K562 (cell line): ENCODE results near the gene LTBP1. TPM values are rescaled to one million over a fixed set of nuclear protein-coding genes. Genes with fewer than 3 reads are reported as not detected.

Experiments
- ATAC-seq: fragments of 200-7000 bp; cut with Tn5 transposase; 3 replicates; pipeline ENCODE4 v1.9.1; 2020; ENCODE audit warnings: moderate library complexity
- BruUV-seq: library from RNA; stranded (reverse); fragments of 400-500 nt; replicated peaks from 2 replicates; lab custom pipeline; 2021; lab: Mats Ljungman, UMichigan
- CTCF ChIA-PET: fragments of 300-600 bp; formaldehyde crosslinking; extraction: SDS; loops from one replicate; lab custom pipeline; 2021; ENCODE audit warnings: low intra/inter-chr PET ratio; lab: Yijun Ruan, JAX
- POLR2A ChIA-PET: fragments of 300-600, 350-650 bp; sonication (Branson Sonifier 250); formaldehyde crosslinking; extraction: SDS; loops from one replicate; lab custom pipeline; 2021; ENCODE audit warnings: antibody characterized with exemption, inconsistent platforms; lab: Yijun Ruan, JAX
- DNase-seq, 4 experiments: peaks; one replicate each; pipeline versions ENCODE4 v3.0.0 to v3.0.0-alpha.2; 2011 to 2018; ENCODE audit warnings: low spot score in 3 of 4, mixed read lengths in 3 of 4; ENCODE audit errors: extremely low read depth in 1 of 4
- FAIRE-seq: peaks from 2 replicates; lab custom pipeline; 2011; peaks lifted over from hg19 to GRCh38; lab: Jason Lieb, UNC
- H2AFZ ChIP-seq: 2 replicates; pipeline ENCODE4 v1.6.0; 2011; ENCODE audit warnings: low read depth, low read length, control low read depth, inconsistent platforms
- H3K27ac ChIP-seq: fragments of 200-600 bp; 3 replicates; pipeline ENCODE4 v1.8.0; 2011; ENCODE audit warnings: low read depth, mild to moderate bottlenecking, control low read depth, inconsistent platforms, low read length, moderate library complexity, mixed read lengths; ENCODE audit errors: extremely low read depth
- H3K27me3 ChIP-seq, 2 experiments: fragments of 300-600 bp in 1 of 2; 2 replicates in 1 of 2; 3 replicates in 1 of 2; pipeline versions ENCODE4 v1.6.0 to v1.8.0; 2011; ENCODE audit warnings: inconsistent platforms in 2 of 2, low read length in 2 of 2, mild to moderate bottlenecking in 1 of 2, mixed read lengths in 1 of 2, moderate library complexity in 1 of 2; ENCODE audit not compliant: control insufficient read depth in 2 of 2, insufficient read depth in 2 of 2
- H3K36me3 ChIP-seq: fragments of 300-600 bp; 3 replicates; pipeline ENCODE4 v1.8.0; 2011; ENCODE audit warnings: mild to moderate bottlenecking, low read length, inconsistent platforms; ENCODE audit not compliant: control insufficient read depth, insufficient read depth
- H3K4me1 ChIP-seq, 2 experiments: fragments of 200-600 bp in 1 of 2; replicated peaks in 1 of 2; 2 replicates in 1 of 2; 3 replicates in 1 of 2; pipeline versions ENCODE4 v1.5.1 to v1.8.0; 2011; ENCODE audit warnings: inconsistent platforms in 2 of 2, low read length in 2 of 2, mild to moderate bottlenecking in 1 of 2, mixed read lengths in 1 of 2, moderate library complexity in 1 of 2; ENCODE audit not compliant: control insufficient read depth in 2 of 2, insufficient read depth in 2 of 2
- H3K4me2 ChIP-seq: 2 replicates; pipeline ENCODE4 v1.6.1; 2011; ENCODE audit warnings: low read length, control low read depth, inconsistent platforms, mixed read lengths; ENCODE audit not compliant: insufficient read depth
- H3K4me3 ChIP-seq: fragments of 200-600 bp; sonication (generic), shearing (Covaris generic); 2 replicates; pipeline ENCODE4 v1.5.1; 2016; ENCODE audit warnings: control low read depth, inconsistent platforms
- H3K79me2 ChIP-seq: fragments of 200-600 bp; 3 replicates; pipeline ENCODE4 v1.8.0; 2011; ENCODE audit warnings: low read length, inconsistent platforms; ENCODE audit not compliant: control insufficient read depth, insufficient read depth
- H3K9ac ChIP-seq, 2 experiments: 2 replicates each; pipeline versions ENCODE4 v1.6.0 to v1.6.1; 2011; ENCODE audit warnings: low read depth in 2 of 2, low read length in 2 of 2, control low read depth in 1 of 2, inconsistent platforms in 1 of 2, mild to moderate bottlenecking in 1 of 2, mixed read lengths in 1 of 2; ENCODE audit not compliant: insufficient read depth in 1 of 2
- H3K9me1 ChIP-seq: one replicate; pipeline ENCODE4 v1.6.0; 2011; ENCODE audit warnings: inconsistent platforms, mild to moderate bottlenecking, low read length, moderate library complexity; ENCODE audit not compliant: control insufficient read depth, insufficient read depth
- H3K9me3 ChIP-seq: replicated peaks from 2 replicates; pipeline ENCODE4 v1.5.1; 2011; ENCODE audit warnings: low read depth, low read length, inconsistent platforms; ENCODE audit not compliant: control insufficient read depth, insufficient read depth
- H4K20me1 ChIP-seq: replicated peaks from 2 replicates; pipeline ENCODE4 v1.6.1; 2011; ENCODE audit warnings: low read length, inconsistent platforms, mixed read lengths; ENCODE audit not compliant: control insufficient read depth, insufficient read depth
- CEBPB ChIP-seq: fragments of 450-650 bp; IDR thresholded peaks from 2 replicates; pipeline ENCODE4 v1.6.1; 2016; ENCODE audit warnings: missing genetic modification characterization, missing compliant biosample characterization
- CEBPG ChIP-seq, 3 experiments: fragments of 200-800 bp in 1 of 3; sonication (Bioruptor generic) in 1 of 3; sonication (generic) in 1 of 3; formaldehyde crosslinking in 1 of 3; IDR thresholded peaks in 2 of 3; conservative IDR thresholded peaks in 1 of 3; 2 replicates each; pipeline versions ENCODE4 v1.6.1 to v1.8.0; 2016 to 2022; ENCODE audit warnings: missing compliant biosample characterization in 2 of 3, missing genetic modification characterization in 2 of 3, mild to moderate bottlenecking in 1 of 3, missing genetic modification reagents in 1 of 3
- TGIF2 ChIP-seq: sonication (generic); formaldehyde crosslinking; IDR thresholded peaks from 2 replicates; pipeline ENCODE4 v1.8.1; 2022; ENCODE audit warnings: mild to moderate bottlenecking, missing genetic modification reagents, moderate library complexity
- ZNF696 ChIP-seq: fragments of 250-450 bp; sonication (Bioruptor Pico); conservative IDR thresholded peaks from 2 replicates; pipeline ENCODE4 v1.4.0; 2020; ENCODE audit warnings: mild to moderate bottlenecking, moderate library complexity
- WGBS: fragments of 100-300 bp; shearing (Covaris generic); methylation state at CpG from one replicate; pipeline ENCODE4 v1.1.6; 2016; ENCODE audit warnings: low coverage, mixed read lengths; ENCODE audit not compliant: insufficient coverage; ENCODE audit errors: missing lambda C conversion rate; 5-methylcytosine and 5-hydroxymethylcytosine counted together
- in situ Hi-C: fragments of 300-500 bp; cut with MboI; formaldehyde crosslinking; loops from 4 replicates; pipeline ENCODE4 v1.15.0; 2018; ENCODE audit warnings: inconsistent platforms, mixed read lengths
- intact Hi-C: fragments of 100-400 bp; cut with micrococcal nuclease; formaldehyde crosslinking; loops from 2 replicates; pipeline ENCODE4 v1.14.2; 2022
- polyA plus RNA-seq, 8 experiments: library from polyadenylated mRNA; depleted of rRNA in 4 of 8; stranded (reverse) in 5 of 8; unstranded in 3 of 8; fragments of >200 nt; fragmentation: Nextera tagmentation in 2 of 8; fragmentation: Illumina TruSeq in 1 of 8; extraction: Ambion mirVana in 2 of 8; extraction: Trizol in 1 of 8; gene quantifications; 2 replicates each; pipeline versions ENCODE4 v1.2.1 to v1.2.3, GENCODE V29; 2011 to 2014; ENCODE audit warnings: inconsistent platforms in 1 of 8, missing spikeins in 1 of 8
- total RNA-seq, 7 experiments: library from RNA; depleted of rRNA in 6 of 7; stranded (reverse); fragments of >200 nt in 6 of 7; fragmentation: Illumina TruSeq in 2 of 7; extraction: Trizol in 2 of 7; gene quantifications; 2 replicates each; pipeline versions ENCODE4 v1.2.1 to v1.2.3, GENCODE V29; 2011 to 2021; ENCODE audit warnings: low replicate concordance in 1 of 7

The LTBP1 gene
- total and polyA plus RNA-seq, 9 of the 15 experiments (the other 6 are each of a cell fraction or from before 2014, with no cell fraction given): 3.6 to 16.4 (median 8.5) TPM

- no peak overlapping the region for H3K4me3 ChIP-seq
- no peaks in the 10 kb centered on the region for H3K36me3 ChIP-seq
- no peaks in the 10 kb centered on the region for H3K9me1 ChIP-seq
- no peak overlapping the region for H3K27ac ChIP-seq
- POLR2A ChIA-PET: no interaction called here
- BruUV-seq: no TSS peak
- no peak overlapping the region for H3K9ac ChIP-seq
- TF ChIP-seq CEBPG (CRISPR knock-in tag; IDR thresholded peaks at IDR 0.05): no peak
- TF ChIP-seq CEBPG (tag; conservative IDR thresholded peaks at IDR 0.05 in 1 of 2, IDR thresholded peaks at IDR 0.05 in 1 of 2): peak; percentile 44 to 47
- TF ChIP-seq TGIF2 (CRISPR knock-in tag): no peak
- TF ChIP-seq ZNF696: no peak
- peak; percentile 35 for TF ChIP-seq CEBPB
- no peak overlapping the region for H2AFZ ChIP-seq
- no peaks in the 10 kb centered on the region; a peak in 1 of 5 replicates for H3K27me3 ChIP-seq
- no peak for FAIRE-seq
- 44% methylated on average over 7 of the region's 7 CpGs for WGBS
- CTCF ChIA-PET: no interaction called here
- ATAC-seq: no peak
- no peaks in the 10 kb centered on the region for H3K79me2 ChIP-seq
- peaks cover 0 to 11% of the 10 kb centered on the region in 2 experiments; a peak in 3 of 5 replicates for H3K4me1 ChIP-seq
- H3K9me3 ChIP-seq: no peaks in the 10 kb centered on the region
- no peaks in the 10 kb centered on the region for H4K20me1 ChIP-seq
- H3K4me2 ChIP-seq: no peak overlapping the region
- no peak for DNase-seq
- in situ Hi-C loops: no loop called here
- intact Hi-C loops: loop anchor here (10.0 kb wide), 1 partner anchor 245 kb away; no protein-coding TSS in a partner anchor
Measured at GRCh38 chr2:33129263-33130053, 182.7 kb downstream of the LTBP1 start.
